Lung (tissue), 12 donors: ENCODE data around the gene ANTXRL. TPM values are rescaled to one million over a fixed set of nuclear protein-coding genes. Genes with fewer than 3 reads are reported as not detected.

Experiments used
- ATAC-seq: fragments of 200-7000 bp; cut with Tn5 transposase; one replicate; pipeline ENCODE4 v1.9.1; 2020; ENCODE audit warnings: moderate number of reproducible peaks; ENCODE audit not compliant: insufficient read depth, low FRiP score
- DNase-seq, 3 donors: peaks; one replicate each; pipeline ENCODE4 v3.0.0-alpha.2; 2013 to 2017
- H3K27ac ChIP-seq, 2 donors: one replicate each; pipeline ENCODE4 v1.5.1; 2013; ENCODE audit warnings: mild to moderate bottlenecking in 2 of 2, moderate library complexity in 2 of 2, control low read depth in 1 of 2, inconsistent platforms in 1 of 2, low read depth in 1 of 2, low read length in 1 of 2
- H3K27me3 ChIP-seq, 3 donors: one replicate each; pipeline ENCODE4 v1.5.1; 2013; ENCODE audit warnings: low read length in 2 of 3; ENCODE audit not compliant: control insufficient read depth in 3 of 3, insufficient read depth in 3 of 3
- H3K36me3 ChIP-seq, 4 donors: one replicate each; pipeline ENCODE4 v1.5.1; 2013; ENCODE audit warnings: low read length in 4 of 4, mild to moderate bottlenecking in 1 of 4, moderate library complexity in 1 of 4; ENCODE audit not compliant: control insufficient read depth in 4 of 4, insufficient read depth in 4 of 4
- H3K4me1 ChIP-seq, 5 donors: one replicate each; pipeline ENCODE4 v1.5.1; 2013; ENCODE audit warnings: low read length in 5 of 5, mild to moderate bottlenecking in 2 of 5, moderate library complexity in 1 of 5; ENCODE audit not compliant: control insufficient read depth in 5 of 5, insufficient read depth in 5 of 5
- H3K4me3 ChIP-seq: one replicate; pipeline ENCODE4 v1.5.1; 2013; ENCODE audit warnings: mild to moderate bottlenecking, control low read depth, moderate library complexity
- H3K9ac ChIP-seq, 2 donors: one replicate each; pipeline ENCODE4 v1.5.1; 2013; ENCODE audit warnings: low read length in 2 of 2, control low read depth in 1 of 2; ENCODE audit not compliant: insufficient read depth in 1 of 2
- H3K9me3 ChIP-seq, 4 donors: one replicate each; pipeline ENCODE4 v1.5.1; 2013; ENCODE audit warnings: low read length in 3 of 4, mild to moderate bottlenecking in 1 of 4, moderate library complexity in 1 of 4; ENCODE audit not compliant: control insufficient read depth in 4 of 4, insufficient read depth in 3 of 4
- CTCF ChIP-seq: IDR thresholded peaks from 2 replicates; pipeline ENCODE4 v1.5.1; 2012; ENCODE audit warnings: mild to moderate bottlenecking; ENCODE audit errors: control extremely low read depth, extremely low read depth
- WGBS, 2 donors: extraction: QIAGEN DNeasy Blood & Tissue Kit; methylation state at CpG; one replicate each; pipeline ENCODE4 v1.1.7; 2013; 5-methylcytosine and 5-hydroxymethylcytosine counted together
- polyA plus RNA-seq, 2 donors: library from polyadenylated mRNA; stranded (reverse); fragments of 200-250 nt; gene quantifications; one replicate each; pipeline ENCODE4 v1.2.1, GENCODE V29; 2013
- total RNA-seq, 2 donors: library from RNA; depleted of rRNA in 1 of 2; stranded (reverse); fragments of >200 nt in 1 of 2; gene quantifications; one replicate each; pipeline ENCODE4 v1.2.1, GENCODE V29; 2014 to 2021
- donor health status: control.
- donor health status: control.
- donor health status: Bipolar disorder and iron deficiency.
- donor health status: healthy.
- donor health status: DM: yes; HTN: yes; CAD: no.

The ANTXRL gene
- total and polyA plus RNA-seq, 4 donors: not detected

GRCh38 chr10:46285966-46286620 lies 704 bp upstream of the ANTXRL start:
- WGBS, 2 donors: 91 to 95% methylated on average over 5 of the region's 5 CpGs
- DNase-seq: no peak
- no peak for ATAC-seq
- Histone ChIP-seq H3K27ac (no peak overlapping the region), H3K9ac (no peak overlapping the region), H3K4me1 (peaks cover 0 to 13% (median 7%) of the 10 kb centered on the region in 5 donors), H3K27me3 (peaks cover 0 to 3% (median 3%) of the 10 kb centered on the region in 3 donors), H3K36me3 (no peaks in the 10 kb centered on the region), H3K9me3 (no peaks in the 10 kb centered on the region), H3K4me3 (no peak overlapping the region)
- no peak for TF ChIP-seq CTCF

- no peak for TF ChIP-seq CTCF
- H3K27ac ChIP-seq: peak overlapping the region in 1 of 2 donors; percentile 42
- H3K27me3 ChIP-seq: peaks cover 0 to 4% (median 3%) of the 10 kb centered on the region in 3 donors
- no peaks in the 10 kb centered on the region for H3K9me3 ChIP-seq
- 77 to 79% methylated on average over 7 of the region's 7 CpGs for WGBS, 2 donors
- DNase-seq: no peak
- H3K9ac ChIP-seq: no peak overlapping the region
- H3K36me3 ChIP-seq: no peaks in the 10 kb centered on the region
- H3K4me1 ChIP-seq: peaks cover 0 to 13% (median 8%) of the 10 kb centered on the region in 5 donors
- no peak overlapping the region for H3K4me3 ChIP-seq
- ATAC-seq: no peak
These were observed 1.2 kb downstream of the ANTXRL start for GRCh38 chr10:46287846-46288477.

- WGBS, 2 donors: 92 to 95% methylated on average over 6 of the region's 6 CpGs
- peaks cover 0 to 9% (median 8%) of the 10 kb centered on the region in 5 donors for H3K4me1 ChIP-seq
- H3K4me3 ChIP-seq: no peak overlapping the region
- no peak for DNase-seq
- H3K27me3 ChIP-seq: peaks cover 0 to 4% (median 3%) of the 10 kb centered on the region in 3 donors
- H3K27ac ChIP-seq: no peak overlapping the region
- H3K36me3 ChIP-seq: no peaks in the 10 kb centered on the region
- no peak for ATAC-seq
- no peak for TF ChIP-seq CTCF
- no peak overlapping the region for H3K9ac ChIP-seq
- peaks cover 0 to 2% (median 0%) of the 10 kb centered on the region in 4 donors for H3K9me3 ChIP-seq
These were observed 1.9 kb downstream of the ANTXRL start for GRCh38 chr10:46288601-46289206.
